Ishikawa (cell line): Measurements from ENCODE around the gene PRSS33.

ENCODE experiments used
- CEBPB ChIP-seq: IDR thresholded peaks from 2 replicates; pipeline ENCODE4 v1.6.1; 2012
- CREB1 ChIP-seq: IDR thresholded peaks from 2 replicates; pipeline ENCODE4 v1.6.1; 2012; ENCODE audit warnings: low read depth
- EGR1 ChIP-seq: IDR thresholded peaks from 2 replicates; pipeline ENCODE4 v1.6.1; 2012
- EP300 ChIP-seq: IDR thresholded peaks from 2 replicates; pipeline ENCODE4 v1.6.1; 2012; ENCODE audit warnings: borderline replicate concordance
- FOXM1 ChIP-seq: IDR thresholded peaks from 2 replicates; pipeline ENCODE4 v1.6.1; 2012; ENCODE audit warnings: low read depth, borderline replicate concordance
- MAX ChIP-seq: IDR thresholded peaks from 2 replicates; pipeline ENCODE4 v1.6.1; 2012
- NFIC ChIP-seq: IDR thresholded peaks from 2 replicates; pipeline ENCODE4 v1.6.1; 2012
- RAD21 ChIP-seq: IDR thresholded peaks from 2 replicates; pipeline ENCODE4 v1.6.1; 2012; ENCODE audit warnings: low read depth
- TAF1 ChIP-seq: IDR thresholded peaks from 2 replicates; pipeline ENCODE4 v1.6.1; 2012; ENCODE audit warnings: low read depth, mild to moderate bottlenecking
- TCF12 ChIP-seq: IDR thresholded peaks from 2 replicates; pipeline ENCODE4 v1.6.1; 2012; ENCODE audit warnings: low read depth
- TEAD4 ChIP-seq: IDR thresholded peaks from 2 replicates; pipeline ENCODE4 v1.6.1; 2012
- YY1 ChIP-seq: IDR thresholded peaks from 2 replicates; pipeline ENCODE4 v1.6.1; 2012; ENCODE audit warnings: low read depth
- ZBTB7A ChIP-seq: IDR thresholded peaks from 2 replicates; pipeline ENCODE4 v1.6.1; 2012; ENCODE audit warnings: low read depth
- TF ChIP-seq, protein P1 (sequence below): IDR thresholded peaks from 2 replicates; pipeline ENCODE4 v1.6.1; 2012; ENCODE audit warnings: low read depth, mild to moderate bottlenecking
- TF ChIP-seq, protein P2 (sequence below): IDR thresholded peaks from 2 replicates; pipeline ENCODE4 v1.6.1; 2012

Gene PRSS33

DNA sequence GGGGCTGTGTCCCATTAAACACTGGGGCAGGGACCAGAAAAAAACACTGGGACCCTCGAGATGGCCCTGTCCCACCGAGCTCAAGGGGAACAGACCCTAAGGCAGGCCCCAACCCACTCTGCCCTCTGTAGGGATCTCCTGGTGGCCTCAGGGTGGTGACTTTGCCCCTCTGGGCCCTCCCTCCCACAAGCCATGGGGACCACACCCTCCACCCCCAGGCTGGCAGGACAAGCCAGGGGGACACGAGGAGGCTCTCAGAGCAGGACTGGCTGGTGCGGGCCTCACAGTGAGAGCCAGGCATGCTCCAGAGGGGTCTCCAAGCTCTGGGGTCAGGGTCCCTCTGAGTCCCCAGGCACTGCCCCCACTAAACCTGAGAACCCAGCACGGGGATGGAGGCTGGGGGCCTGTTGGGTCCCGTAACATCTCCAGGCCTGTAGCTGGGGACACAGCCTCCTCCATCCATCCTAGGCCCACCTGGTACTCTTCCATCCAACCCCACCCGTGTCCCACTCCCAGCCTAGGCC is 49.4 kb downstream of the PRSS33 start:
- TF ChIP-seq TAF1 (no peak), RAD21 (no peak), EP300 (no peak), EGR1 (no peak), MAX (no peak), ZBTB7A (no peak), TEAD4 (no peak), NFIC (no peak), CREB1 (no peak), YY1 (no peak), TCF12 (no peak), FOXM1 (no peak), CEBPB (no peak)
- TF ChIP-seq, protein P1, sequence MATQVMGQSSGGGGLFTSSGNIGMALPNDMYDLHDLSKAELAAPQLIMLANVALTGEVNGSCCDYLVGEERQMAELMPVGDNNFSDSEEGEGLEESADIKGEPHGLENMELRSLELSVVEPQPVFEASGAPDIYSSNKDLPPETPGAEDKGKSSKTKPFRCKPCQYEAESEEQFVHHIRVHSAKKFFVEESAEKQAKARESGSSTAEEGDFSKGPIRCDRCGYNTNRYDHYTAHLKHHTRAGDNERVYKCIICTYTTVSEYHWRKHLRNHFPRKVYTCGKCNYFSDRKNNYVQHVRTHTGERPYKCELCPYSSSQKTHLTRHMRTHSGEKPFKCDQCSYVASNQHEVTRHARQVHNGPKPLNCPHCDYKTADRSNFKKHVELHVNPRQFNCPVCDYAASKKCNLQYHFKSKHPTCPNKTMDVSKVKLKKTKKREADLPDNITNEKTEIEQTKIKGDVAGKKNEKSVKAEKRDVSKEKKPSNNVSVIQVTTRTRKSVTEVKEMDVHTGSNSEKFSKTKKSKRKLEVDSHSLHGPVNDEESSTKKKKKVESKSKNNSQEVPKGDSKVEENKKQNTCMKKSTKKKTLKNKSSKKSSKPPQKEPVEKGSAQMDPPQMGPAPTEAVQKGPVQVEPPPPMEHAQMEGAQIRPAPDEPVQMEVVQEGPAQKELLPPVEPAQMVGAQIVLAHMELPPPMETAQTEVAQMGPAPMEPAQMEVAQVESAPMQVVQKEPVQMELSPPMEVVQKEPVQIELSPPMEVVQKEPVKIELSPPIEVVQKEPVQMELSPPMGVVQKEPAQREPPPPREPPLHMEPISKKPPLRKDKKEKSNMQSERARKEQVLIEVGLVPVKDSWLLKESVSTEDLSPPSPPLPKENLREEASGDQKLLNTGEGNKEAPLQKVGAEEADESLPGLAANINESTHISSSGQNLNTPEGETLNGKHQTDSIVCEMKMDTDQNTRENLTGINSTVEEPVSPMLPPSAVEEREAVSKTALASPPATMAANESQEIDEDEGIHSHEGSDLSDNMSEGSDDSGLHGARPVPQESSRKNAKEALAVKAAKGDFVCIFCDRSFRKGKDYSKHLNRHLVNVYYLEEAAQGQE, result no peak
- TF ChIP-seq, protein P2, sequence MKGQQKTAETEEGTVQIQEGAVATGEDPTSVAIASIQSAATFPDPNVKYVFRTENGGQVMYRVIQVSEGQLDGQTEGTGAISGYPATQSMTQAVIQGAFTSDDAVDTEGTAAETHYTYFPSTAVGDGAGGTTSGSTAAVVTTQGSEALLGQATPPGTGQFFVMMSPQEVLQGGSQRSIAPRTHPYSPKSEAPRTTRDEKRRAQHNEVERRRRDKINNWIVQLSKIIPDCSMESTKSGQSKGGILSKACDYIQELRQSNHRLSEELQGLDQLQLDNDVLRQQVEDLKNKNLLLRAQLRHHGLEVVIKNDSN, result no peak

- TF ChIP-seq, protein P2, result no peak
- TF ChIP-seq FOXM1 (no peak), CREB1 (no peak), ZBTB7A (no peak), TEAD4 (no peak), TCF12 (no peak), MAX (no peak)
These were observed 50.1 kb downstream of the PRSS33 start for GRCh38 chr16:2737238-2737605.

GRCh38 chr16:2736476-2737237 is 50.7 kb downstream of the PRSS33 start:
- TF ChIP-seq TAF1 (no peak), CEBPB (no peak), RAD21 (no peak), NFIC (no peak), FOXM1 (no peak), TCF12 (no peak), ZBTB7A (no peak), MAX (no peak), CREB1 (no peak), EGR1 (no peak), EP300 (no peak), TEAD4 (no peak), YY1 (no peak)
- TF ChIP-seq, protein P1, result no peak
- TF ChIP-seq, protein P2, result no peak

DNA sequence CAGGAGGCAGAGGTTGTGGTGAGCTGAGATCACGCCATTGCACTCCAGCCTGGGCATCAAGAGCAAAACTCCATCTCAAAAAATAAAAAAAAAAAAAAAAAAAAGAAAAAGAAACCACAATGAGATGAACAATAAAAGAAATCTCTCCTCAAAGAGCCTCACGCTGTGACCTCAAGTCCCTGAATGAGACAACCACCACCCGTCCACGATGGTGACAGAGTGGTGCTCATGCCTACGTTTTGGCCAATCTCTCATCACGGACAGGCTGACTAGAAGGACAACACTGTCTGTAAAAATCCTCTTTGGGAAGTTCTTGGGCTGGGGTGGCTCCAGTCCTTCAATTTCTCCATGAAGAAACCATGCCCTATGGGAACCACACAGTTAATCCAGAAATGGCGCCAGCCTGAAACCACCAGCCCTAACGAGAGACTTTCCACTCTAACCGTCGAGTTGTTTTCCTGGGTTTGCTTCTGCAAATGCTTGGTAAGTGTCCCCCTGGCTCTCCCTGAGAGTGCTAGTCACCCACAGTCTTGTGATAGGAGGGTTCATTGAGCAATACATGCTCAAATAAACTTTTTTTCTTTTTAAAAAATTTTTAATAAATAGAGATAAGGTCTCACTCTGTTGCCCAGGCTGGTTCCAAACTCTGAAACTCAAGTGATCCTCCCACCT is 52.4 kb downstream of the PRSS33 start:
- TF ChIP-seq CREB1 (no peak), MAX (no peak), CEBPB (no peak), ZBTB7A (no peak), YY1 (no peak), TCF12 (no peak), FOXM1 (no peak), EP300 (no peak)
- TF ChIP-seq, protein P2, result no peak
